ENCODE results near the gene CCDC83.

The CCDC83 gene

GRCh38 chr11:85854212-85854556 is 999 bp upstream of the CCDC83 start:
- no peak for TF ChIP-seq GATA3 (IDR thresholded peaks at IDR 0.05; ENCODE audit: low read depth, low read length)
- no peak for TF ChIP-seq GATA2 (IDR thresholded peaks at IDR 0.05; ENCODE audit: low read depth, low read length)

GRCh38 chr11:85854557-85855340 is 434 bp upstream of the CCDC83 start:
- TF ChIP-seq GATA2 (IDR thresholded peaks at IDR 0.05; ENCODE audit: low read depth, low read length) (no peak), GATA3 (IDR thresholded peaks at IDR 0.05; ENCODE audit: low read depth, low read length) (no peak)

GRCh38 chr11:85857098-85857497 is 1.9 kb downstream of the CCDC83 start:
- TF ChIP-seq GATA2 (IDR thresholded peaks at IDR 0.05; ENCODE audit: low read depth, low read length) (no peak), GATA3 (IDR thresholded peaks at IDR 0.05; ENCODE audit: low read depth, low read length) (no peak)

- TF ChIP-seq GATA2 (IDR thresholded peaks at IDR 0.05; ENCODE audit: low read depth, low read length) (no peak), GATA3 (IDR thresholded peaks at IDR 0.05; ENCODE audit: low read depth, low read length) (no peak)
Observed at GRCh38 chr11:85863855-85864254, 8.7 kb downstream of the CCDC83 start.

- TF ChIP-seq GATA2 (IDR thresholded peaks at IDR 0.05; ENCODE audit: low read depth, low read length) (no peak), GATA3 (IDR thresholded peaks at IDR 0.05; ENCODE audit: low read depth, low read length) (no peak)
Observed at GRCh38 chr11:85866137-85866827, 11.1 kb downstream of the CCDC83 start.

- TF ChIP-seq GATA2 (IDR thresholded peaks at IDR 0.05; ENCODE audit: low read depth, low read length) (no peak), GATA3 (IDR thresholded peaks at IDR 0.05; ENCODE audit: low read depth, low read length) (no peak)
Observed at GRCh38 chr11:85867751-85868150, 12.6 kb downstream of the CCDC83 start.

GRCh38 chr11:85869781-85870180 is 14.6 kb downstream of the CCDC83 start:
- TF ChIP-seq GATA3 (IDR thresholded peaks at IDR 0.05; ENCODE audit: low read depth, low read length): no peak
- no peak for TF ChIP-seq GATA2 (IDR thresholded peaks at IDR 0.05; ENCODE audit: low read depth, low read length)

GRCh38 chr11:85874265-85874664 is 19.1 kb downstream of the CCDC83 start:
- TF ChIP-seq GATA2 (IDR thresholded peaks at IDR 0.05; ENCODE audit: low read depth, low read length) (no peak), GATA3 (IDR thresholded peaks at IDR 0.05; ENCODE audit: low read depth, low read length) (no peak)

GRCh38 chr11:85875505-85875904 is 20.3 kb downstream of the CCDC83 start:
- no peak for TF ChIP-seq GATA3 (IDR thresholded peaks at IDR 0.05; ENCODE audit: low read depth, low read length)

GRCh38 chr11:85884581-85885021 is 29.4 kb downstream of the CCDC83 start:
- TF ChIP-seq GATA2 (IDR thresholded peaks at IDR 0.05; ENCODE audit: low read depth, low read length) (no peak), GATA3 (IDR thresholded peaks at IDR 0.05; ENCODE audit: low read depth, low read length) (no peak)

GRCh38 chr11:85886089-85887056 is 31.2 kb downstream of the CCDC83 start:
- TF ChIP-seq GATA3 (IDR thresholded peaks at IDR 0.05; ENCODE audit: low read depth, low read length): no peak
- TF ChIP-seq GATA2 (IDR thresholded peaks at IDR 0.05; ENCODE audit: low read depth, low read length): no peak

GRCh38 chr11:85889108-85889507 is 33.9 kb downstream of the CCDC83 start:
- no peak for TF ChIP-seq GATA3 (IDR thresholded peaks at IDR 0.05; ENCODE audit: low read depth, low read length)
- TF ChIP-seq GATA2 (IDR thresholded peaks at IDR 0.05; ENCODE audit: low read depth, low read length): no peak

GRCh38 chr11:85889676-85890579 is 34.7 kb downstream of the CCDC83 start:
- TF ChIP-seq GATA2 (IDR thresholded peaks at IDR 0.05; ENCODE audit: low read depth, low read length) (no peak), GATA3 (IDR thresholded peaks at IDR 0.05; ENCODE audit: low read depth, low read length) (no peak)
